Astrocyte (in vitro differentiated cells and primary cell): ENCODE data around the gene GET4.

Experiments used
- EZH2 ChIP-seq: IDR thresholded peaks from 2 replicates; pipeline ENCODE4 v1.6.1; 2012; ENCODE audit warnings: mild to moderate bottlenecking, low read length, inconsistent platforms; ENCODE audit not compliant: insufficient read depth
- TF ChIP-seq, protein P1 (sequence below): IDR thresholded peaks from 2 replicates; pipeline ENCODE4 v1.5.1; 2011; ENCODE audit warnings: low read depth, mild to moderate bottlenecking, inconsistent platforms, low read length, moderate library complexity; ENCODE audit not compliant: insufficient read depth

DNA sequence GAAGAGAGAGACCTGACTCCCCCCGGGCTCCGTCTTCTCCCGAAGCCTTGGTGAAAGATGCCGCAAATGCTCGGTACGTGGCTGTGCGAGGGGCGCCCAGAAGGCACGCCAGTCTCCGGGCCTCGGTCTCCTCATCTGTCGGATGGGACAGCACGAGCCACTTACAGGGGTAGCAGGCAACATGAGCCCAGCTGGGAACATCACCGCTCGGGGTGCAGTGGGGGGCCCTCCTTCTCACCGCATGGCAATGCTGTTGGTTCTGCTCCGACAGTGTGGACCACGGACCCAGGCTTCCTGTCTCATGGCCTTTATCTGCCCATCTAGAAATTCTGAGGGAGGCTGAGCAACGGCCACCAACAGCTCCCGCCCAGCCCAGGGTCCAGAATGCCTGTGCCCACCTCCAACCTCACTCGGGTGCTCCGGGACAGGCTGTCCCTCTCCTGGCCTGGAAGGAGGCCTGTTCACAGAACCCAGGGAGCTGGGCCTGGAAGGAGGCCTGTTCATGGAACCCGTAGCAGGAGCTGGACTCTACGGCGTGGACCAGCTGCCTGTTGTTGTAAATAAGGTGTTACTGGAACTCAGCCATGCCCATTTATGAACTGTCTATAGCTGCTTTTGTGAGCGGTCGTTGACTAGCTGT is 62.3 kb downstream of the GET4 start:
- TF ChIP-seq, protein P1, sequence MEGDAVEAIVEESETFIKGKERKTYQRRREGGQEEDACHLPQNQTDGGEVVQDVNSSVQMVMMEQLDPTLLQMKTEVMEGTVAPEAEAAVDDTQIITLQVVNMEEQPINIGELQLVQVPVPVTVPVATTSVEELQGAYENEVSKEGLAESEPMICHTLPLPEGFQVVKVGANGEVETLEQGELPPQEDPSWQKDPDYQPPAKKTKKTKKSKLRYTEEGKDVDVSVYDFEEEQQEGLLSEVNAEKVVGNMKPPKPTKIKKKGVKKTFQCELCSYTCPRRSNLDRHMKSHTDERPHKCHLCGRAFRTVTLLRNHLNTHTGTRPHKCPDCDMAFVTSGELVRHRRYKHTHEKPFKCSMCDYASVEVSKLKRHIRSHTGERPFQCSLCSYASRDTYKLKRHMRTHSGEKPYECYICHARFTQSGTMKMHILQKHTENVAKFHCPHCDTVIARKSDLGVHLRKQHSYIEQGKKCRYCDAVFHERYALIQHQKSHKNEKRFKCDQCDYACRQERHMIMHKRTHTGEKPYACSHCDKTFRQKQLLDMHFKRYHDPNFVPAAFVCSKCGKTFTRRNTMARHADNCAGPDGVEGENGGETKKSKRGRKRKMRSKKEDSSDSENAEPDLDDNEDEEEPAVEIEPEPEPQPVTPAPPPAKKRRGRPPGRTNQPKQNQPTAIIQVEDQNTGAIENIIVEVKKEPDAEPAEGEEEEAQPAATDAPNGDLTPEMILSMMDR: no peak
- TF ChIP-seq EZH2: no peak
